ENCODE results near the gene YEATS2. TPM values are rescaled to one million over a fixed set of nuclear protein-coding genes. Genes with fewer than 3 reads are reported as not detected.
"Not testable (repeated sequence)": the region's sequence is repeated elsewhere in the genome, so short reads cannot be mapped to it uniquely, and the experiment has no call there.

YEATS2 gene
- total RNA-seq, 1 experiment from 2014 or later = 34.5 TPM

GRCh38 chr3:183734750-183735494 is 37.3 kb downstream of the YEATS2 start:
- CTCF ChIA-PET = no interaction called here
- Mint-ChIP-seq H3K4me1 (ENCODE audit: low read depth, unreplicated experiment) (no peaks in the 10 kb centered on the region), H3K4me3 (ENCODE audit: unreplicated experiment) (no peak overlapping the region), H3K27ac (ENCODE audit: unreplicated experiment) (no peak overlapping the region), H3K27me3 (ENCODE audit: insufficient read depth, unreplicated experiment) (no peaks in the 10 kb centered on the region), H3K9me3 (ENCODE audit: unreplicated experiment) (no peaks in the 10 kb centered on the region), H3K36me3 (ENCODE audit: insufficient read depth, unreplicated experiment) (peaks cover 48% of the 10 kb centered on the region)
- Histone ChIP-seq H3K4me1 (no peaks in the 10 kb centered on the region), H3K27me3 (replicated peaks; ENCODE audit: control insufficient read depth, insufficient read depth, low read length) (no peaks in the 10 kb centered on the region), H3K4me3 (ENCODE audit: low read depth, low read length) (no peak overlapping the region), H3K9me3 (no peaks in the 10 kb centered on the region), H3K36me3 (ENCODE audit: control insufficient read depth, insufficient read depth, low read length) (peaks cover 3% of the 10 kb centered on the region)
- no TSS peak for BruUV-seq (replicated peaks)
- TF ChIP-seq CTCF (IDR thresholded peaks at IDR 0.05; ENCODE audit: insufficient read depth in 1 of 2, low read depth in 1 of 2, low read length in 1 of 2, severe bottlenecking in 1 of 2, unreplicated experiment in 1 of 2) = no peak
- intact Hi-C loops (cut with micrococcal nuclease; ENCODE audit: unreplicated experiment) = no loop called here
- DNase-seq = no peak
- POLR2A ChIA-PET = no interaction called here

- no peaks in the 10 kb centered on the region for H3K4me1 Mint-ChIP-seq (ENCODE audit: low read depth, unreplicated experiment)
- no peaks in the 10 kb centered on the region for H3K9me3 Mint-ChIP-seq (ENCODE audit: unreplicated experiment)
- H3K27ac Mint-ChIP-seq (ENCODE audit: unreplicated experiment) = no peak overlapping the region
- Histone ChIP-seq H3K27me3 (replicated peaks; ENCODE audit: control insufficient read depth, insufficient read depth, low read length) (no peaks in the 10 kb centered on the region), H3K4me3 (ENCODE audit: low read depth, low read length) (no peak overlapping the region), H3K4me1 (no peaks in the 10 kb centered on the region), H3K36me3 (ENCODE audit: control insufficient read depth, insufficient read depth, low read length) (peaks cover 3% of the 10 kb centered on the region), H3K9me3 (no peaks in the 10 kb centered on the region)
- intact Hi-C loops (cut with micrococcal nuclease; ENCODE audit: unreplicated experiment) = no loop called here
- H3K4me3 Mint-ChIP-seq (ENCODE audit: unreplicated experiment) = no peak overlapping the region
- ChIA-PET POLR2A (no interaction called here), CTCF (no interaction called here)
- no TSS peak for BruUV-seq (replicated peaks)
- H3K27me3 Mint-ChIP-seq (ENCODE audit: insufficient read depth, unreplicated experiment) = no peaks in the 10 kb centered on the region
- H3K36me3 Mint-ChIP-seq (ENCODE audit: insufficient read depth, unreplicated experiment) = peaks cover 57% of the 10 kb centered on the region
- DNase-seq = no peak
- TF ChIP-seq CTCF (IDR thresholded peaks at IDR 0.05; ENCODE audit: insufficient read depth in 1 of 2, low read depth in 1 of 2, low read length in 1 of 2, severe bottlenecking in 1 of 2, unreplicated experiment in 1 of 2) = no peak
Measured at GRCh38 chr3:183737116-183737515, 39.5 kb downstream of the YEATS2 start.

GRCh38 chr3:183740154-183740553 is 42.6 kb downstream of the YEATS2 start:
- Mint-ChIP-seq H3K9me3 (ENCODE audit: unreplicated experiment) (peaks cover 11% of the 10 kb centered on the region), H3K36me3 (ENCODE audit: insufficient read depth, unreplicated experiment) (peaks cover 58% of the 10 kb centered on the region)
- H3K4me1 ChIP-seq; H3K36me3 ChIP-seq (ENCODE audit: control insufficient read depth, insufficient read depth, low read length); DNase-seq; H3K4me1 Mint-ChIP-seq (ENCODE audit: low read depth, unreplicated experiment); BruUV-seq (replicated peaks); H3K27ac Mint-ChIP-seq (ENCODE audit: unreplicated experiment); H3K4me3 Mint-ChIP-seq (ENCODE audit: unreplicated experiment); CTCF ChIA-PET; H3K27me3 Mint-ChIP-seq (ENCODE audit: insufficient read depth, unreplicated experiment); intact Hi-C loops (cut with micrococcal nuclease; ENCODE audit: unreplicated experiment); H3K4me3 ChIP-seq (ENCODE audit: low read depth, low read length); H3K9me3 ChIP-seq; POLR2A ChIA-PET; H3K27me3 ChIP-seq (replicated peaks; ENCODE audit: control insufficient read depth, insufficient read depth, low read length): not testable (repeated sequence)

Measured in Caco-2 (cell line).